HCT116 (cell line): ENCODE measurements around the gene BAD. TPM values are rescaled to one million over a fixed set of nuclear protein-coding genes. Genes with fewer than 3 reads are reported as not detected.
A peak's percentile ranks its signal among the peaks of the same experiment; 100 is the strongest.
"Not testable (repeated sequence)": the region's sequence is repeated elsewhere in the genome, so short reads cannot be mapped to it uniquely, and the experiment has no call there.

ENCODE experiments used
- ATAC-seq: fragments of 200-7000 bp; cut with Tn5 transposase; 2 replicates; pipeline ENCODE4 v1.9.1; 2020; ENCODE audit warnings: mild to moderate bottlenecking, moderate library complexity
- BruUV-seq: library from RNA; stranded (reverse); fragments of 400-500 nt; replicated peaks from 2 replicates; lab custom pipeline; 2021; lab: Mats Ljungman, UMichigan
- CTCF ChIA-PET: fragments of 300-600 bp; sonication (Branson Sonifier 250); formaldehyde crosslinking; loops from one replicate; lab custom pipeline; 2021; ENCODE audit warnings: antibody characterized with exemption; lab: Charles Lee
- POLR2A ChIA-PET: fragments of 300-600, 350-600 bp; sonication (Branson Sonifier 250); formaldehyde crosslinking; loops from one replicate; lab custom pipeline; 2021; ENCODE audit warnings: antibody characterized with exemption; lab: Charles Lee
- RAD21 ChIA-PET, 2 experiments: fragments of 300-600 bp; sonication (Branson Sonifier 250); formaldehyde crosslinking; loops; one replicate each; lab custom pipeline; 2023; ENCODE audit warnings: low total read pairs in 2 of 2; ENCODE audit not compliant: uncharacterized antibody in 2 of 2, unreplicated experiment in 2 of 2, low non-redundant PET in 1 of 2; lab: Charles Lee
- DNase-seq: peaks from one replicate; pipeline ENCODE4 v3.0.0-alpha.2; 2010; ENCODE audit warnings: low read depth, low spot score
- H2AFZ ChIP-seq: fragments of 200-600 bp; shearing (Covaris generic), sonication (generic); 2 replicates; pipeline ENCODE4 v1.6.1; 2017; ENCODE audit warnings: low read depth, mixed run types, mixed read lengths, antibody characterized with exemption, low read length; ENCODE audit not compliant: poor library complexity, severe bottlenecking
- H3K27ac ChIP-seq: 2 replicates; pipeline ENCODE4 v1.5.1; 2012; ENCODE audit warnings: low read depth, low read length
- H3K27me3 ChIP-seq: fragments of 200-600 bp; sonication (generic); 2 replicates; pipeline ENCODE4 v1.6.1; 2016; ENCODE audit warnings: mixed run types, low read length, mixed read lengths; ENCODE audit not compliant: insufficient read depth
- H3K36me3 ChIP-seq, 2 experiments: fragments of 200-500 bp in 1 of 2; fragments of 200-600 bp in 1 of 2; sonication (Bioruptor generic) in 1 of 2; sonication (generic) in 1 of 2; 2 replicates each; pipeline versions ENCODE4 v1.5.1 to v1.6.1; 2014 to 2016; ENCODE audit warnings: low read length in 2 of 2, inconsistent platforms in 1 of 2, mixed read lengths in 1 of 2, mixed run types in 1 of 2; ENCODE audit not compliant: insufficient read depth in 2 of 2, control insufficient read depth in 1 of 2
- H3K4me1 ChIP-seq, 2 experiments: fragments of 200-600 bp in 1 of 2; sonication (generic) in 1 of 2; 2 replicates each; pipeline versions ENCODE4 v1.5.1 to v1.6.1; 2012 to 2017; ENCODE audit warnings: low read length in 2 of 2, inconsistent platforms in 1 of 2, mild to moderate bottlenecking in 1 of 2, mixed read lengths in 1 of 2, mixed run types in 1 of 2, moderate library complexity in 1 of 2; ENCODE audit not compliant: insufficient read depth in 2 of 2, control insufficient read depth in 1 of 2
- H3K4me2 ChIP-seq: fragments of 200-600 bp; sonication (generic); 2 replicates; pipeline ENCODE4 v1.6.1; 2017; ENCODE audit warnings: mixed run types, low read length, mixed read lengths
- H3K4me3 ChIP-seq, 2 experiments: fragments of 200-600 bp in 1 of 2; sonication (generic) in 1 of 2; replicated peaks in 1 of 2; 2 replicates each; pipeline ENCODE4 v1.5.1; 2011 to 2016; ENCODE audit warnings: low read length in 2 of 2, control low read depth in 1 of 2, low read depth in 1 of 2, mild to moderate bottlenecking in 1 of 2, mixed read lengths in 1 of 2, mixed run types in 1 of 2
- H3K79me2 ChIP-seq: fragments of 200-600 bp; sonication (generic); 2 replicates; pipeline ENCODE4 v1.6.1; 2017; ENCODE audit warnings: mild to moderate bottlenecking, mixed run types, low read length, moderate library complexity, mixed read lengths; ENCODE audit not compliant: insufficient read depth
- H3K9ac ChIP-seq: fragments of 200-600 bp; sonication (generic); 2 replicates; pipeline ENCODE4 v1.6.1; 2016; ENCODE audit warnings: low read length, mixed read lengths
- H3K9me2 ChIP-seq: fragments of 200-600 bp; sonication (generic), shearing (Covaris generic); 2 replicates; pipeline ENCODE4 v1.6.1; 2017; ENCODE audit warnings: mixed run types, mild to moderate bottlenecking, moderate library complexity; ENCODE audit not compliant: insufficient read depth
- H3K9me3 ChIP-seq, 2 experiments: fragments of 200-500 bp in 1 of 2; fragments of 200-600 bp in 1 of 2; sonication (Bioruptor generic) in 1 of 2; sonication (generic) in 1 of 2; 2 replicates each; pipeline ENCODE4 v1.6.1; 2014 to 2017; ENCODE audit warnings: low read length in 2 of 2, mixed read lengths in 2 of 2, inconsistent platforms in 1 of 2, low read depth in 1 of 2, mild to moderate bottlenecking in 1 of 2, mixed run types in 1 of 2, moderate library complexity in 1 of 2; ENCODE audit not compliant: control insufficient read depth in 1 of 2, insufficient read depth in 1 of 2
- H4K20me1 ChIP-seq: fragments of 200-600 bp; sonication (generic), shearing (Covaris generic); 2 replicates; pipeline ENCODE4 v1.6.1; 2017; ENCODE audit warnings: mixed run types, mild to moderate bottlenecking, moderate library complexity; ENCODE audit not compliant: insufficient read depth
- CBX3 ChIP-seq: IDR thresholded peaks from 2 replicates; pipeline ENCODE4 v1.6.1; 2012; ENCODE audit warnings: low read depth
- CTCF ChIP-seq, 3 experiments: fragments of 200-600 bp in 1 of 3; sonication (generic) in 1 of 3; IDR thresholded peaks in 2 of 3; conservative IDR thresholded peaks in 1 of 3; 2 replicates each; pipeline ENCODE4 v1.5.1; 2012 to 2017; ENCODE audit warnings: low read depth in 2 of 3, low read length in 2 of 3, antibody characterized with exemption in 1 of 3, borderline replicate concordance in 1 of 3, control low read depth in 1 of 3, mild to moderate bottlenecking in 1 of 3, mixed read lengths in 1 of 3, mixed run types in 1 of 3, moderate library complexity in 1 of 3; ENCODE audit not compliant: insufficient read depth in 1 of 3
- POLR2AphosphoS5 ChIP-seq: IDR thresholded peaks from 2 replicates; pipeline ENCODE4 v1.6.1; 2011; ENCODE audit warnings: mild to moderate bottlenecking, low read depth, low read length, moderate library complexity
- intact Hi-C: fragments of 100-400 bp; cut with micrococcal nuclease; formaldehyde crosslinking; loops from 2 replicates; pipeline ENCODE4 v1.10.0; 2022
- total RNA-seq: library from RNA; stranded (reverse); gene quantifications from one replicate; pipeline ENCODE4 v1.2.1, GENCODE V29; 2021; ENCODE audit not compliant: unreplicated experiment

The BAD gene
- total RNA-seq, 1 experiment from 2014 or later: 51.9 TPM

GRCh38 chr11:64315667-64316526 is 31.4 kb upstream of the BAD start:
- peak; percentile 11 for TF ChIP-seq POLR2AphosphoS5
- CTCF ChIA-PET: interaction anchor here (3.2 to 3.7 kb wide), 2 partner anchors 27 to 40 kb away, joined by 27 to 92 read pairs; no protein-coding TSS in a partner anchor
- peak overlapping the region; percentile 77 for H3K4me2 ChIP-seq
- RAD21 ChIA-PET: interaction anchor here (0.7 to 2.6 kb wide), 3 partner anchors 39 to 41 kb away, joined by 3 to 29 read pairs (median 5); no protein-coding TSS in a partner anchor
- H3K27me3 ChIP-seq, intact Hi-C loops, ATAC-seq, H3K9me3 ChIP-seq, BruUV-seq, H3K9me2 ChIP-seq, H4K20me1 ChIP-seq, H2AFZ ChIP-seq, DNase-seq: not testable (repeated sequence)
- POLR2A ChIA-PET: interaction anchor here (2.1 to 3.0 kb wide), 2 partner anchors 17 to 39 kb away, joined by 18 to 77 read pairs; no protein-coding TSS in a partner anchor
- H3K36me3 ChIP-seq: peaks cover 5 to 23% of the 10 kb centered on the region in 2 experiments; a peak in 2 of 4 replicates
- H3K9ac ChIP-seq: peak overlapping the region; percentile 89
- peak overlapping the region; percentile 80 to 84 for H3K4me3 ChIP-seq
- H3K27ac ChIP-seq: peak overlapping the region; percentile 83
- peaks cover 40% of the 10 kb centered on the region for H3K79me2 ChIP-seq
- peaks cover 15 to 43% of the 10 kb centered on the region in 2 experiments for H3K4me1 ChIP-seq

GRCh38 chr11:64314805-64315561 is 30.5 kb upstream of the BAD start:
- Histone ChIP-seq H3K4me3 (no peak overlapping the region), H3K4me1 (peaks cover 13 to 38% of the 10 kb centered on the region in 2 experiments; a peak in 3 of 4 replicates), H3K9me2 (no peaks in the 10 kb centered on the region), H3K9ac (no peak overlapping the region), H3K4me2 (no peak overlapping the region), H3K79me2 (peaks cover 44% of the 10 kb centered on the region), H3K27me3 (no peaks in the 10 kb centered on the region), H3K27ac (peak overlapping the region; percentile 83; the same call in 1 of the 2 replicates), H2AFZ (no peak overlapping the region), H4K20me1 (no peaks in the 10 kb centered on the region), H3K9me3 (no peaks in the 10 kb centered on the region), H3K36me3 (peaks cover 0 to 23% of the 10 kb centered on the region in 2 experiments; a peak in 2 of 4 replicates)
- CTCF ChIA-PET: interaction anchor here (1.9 kb wide), 1 partner anchor 41 kb away, joined by 5 read pairs; no protein-coding TSS in a partner anchor
- RAD21 ChIA-PET: no interaction called here
- no TSS peak for BruUV-seq
- POLR2A ChIA-PET: interaction anchor here (1.0 to 2.0 kb wide), 2 partner anchors 10 to 17 kb away, joined by 5 to 6 read pairs; no protein-coding TSS in a partner anchor
- ATAC-seq (no peak), DNase-seq (no peak)
- TF ChIP-seq CBX3: no peak
- peak in 1 of 3 experiments; percentile 26; a peak in 1 of 6 replicates for TF ChIP-seq CTCF (IDR thresholded peaks at IDR 0.05 in 2 of 3, conservative IDR thresholded peaks at IDR 0.05 in 1 of 3; ENCODE audit: borderline replicate concordance in 1 of 3, insufficient read depth in 1 of 3, low read depth in 2 of 3, low read length in 2 of 3)
- intact Hi-C loops: no loop called here
